Bone marrow (tissue), 2 donors: Measurements from ENCODE around the gene GCK.
"Not testable (repeated sequence)": the region's sequence is repeated elsewhere in the genome, so short reads cannot be mapped to it uniquely, and the experiment has no call there.

Experiments
- DNase-seq, 2 donors: peaks; one replicate each; lab custom pipeline; 2025; lab: John Stamatoyannopoulos, UW

The GCK gene

GRCh38 chr7:44141221-44141850 lies 47.9 kb downstream of the GCK start, which contains the start of gene MYL7:
Gene MYL7, minus strand, starts transcription at chr7:44141332. Its CDS starts 27 bp downstream, at chr7:44141305.
- DNase-seq, result no peak

GRCh38 chr7:44140341-44140740 lies 48.9 kb downstream of the GCK start:
- DNase-seq, result no peak

- no peak for DNase-seq
Observed at GRCh38 chr7:44139311-44140010, 49.8 kb downstream of the GCK start.

- no peak for DNase-seq
Observed at GRCh38 chr7:44138698-44139097, 50.5 kb downstream of the GCK start.

- DNase-seq, result no peak
Observed at GRCh38 chr7:44136731-44137130, 52.5 kb downstream of the GCK start.

- no peak for DNase-seq
Observed at GRCh38 chr7:44134943-44135628, 54.2 kb downstream of the GCK start.

- DNase-seq, result no peak
Observed at GRCh38 chr7:44133295-44133694, 55.9 kb downstream of the GCK start.

- no peak for DNase-seq
Observed at GRCh38 chr7:44132039-44132438, 57.2 kb downstream of the GCK start.

- DNase-seq, result no peak
Observed at GRCh38 chr7:44131173-44132029, 57.8 kb downstream of the GCK start.

- no peak for DNase-seq
Observed at GRCh38 chr7:44128721-44129582, 60.3 kb downstream of the GCK start.

GRCh38 chr7:44127161-44127560 lies 62.1 kb downstream of the GCK start:
- DNase-seq, result no peak

- not testable (repeated sequence) for DNase-seq
Observed at GRCh38 chr7:44126574-44126973, 62.7 kb downstream of the GCK start.

- no peak for DNase-seq
Observed at GRCh38 chr7:44124822-44125202, 64.4 kb downstream of the GCK start.

- DNase-seq, result peak; percentile 86 to 97
Observed at GRCh38 chr7:44123190-44124003, 65.8 kb downstream of the GCK start, which contains the start of gene POLD2. Gene POLD2, minus strand, starts transcription at chr7:44123548. Its CDS starts 1,495 bp downstream, at chr7:44122053.

- no peak for DNase-seq
Observed at GRCh38 chr7:44122529-44122928, 66.7 kb downstream of the GCK start.

- DNase-seq, result no peak
Observed at GRCh38 chr7:44121761-44122420, 67.3 kb downstream of the GCK start.

GRCh38 chr7:44120395-44120794 lies 68.8 kb downstream of the GCK start:
- no peak for DNase-seq

GRCh38 chr7:44119829-44120380 lies 69.3 kb downstream of the GCK start:
- DNase-seq, result no peak

GRCh38 chr7:44117801-44118429 lies 71.3 kb downstream of the GCK start:
- DNase-seq, result no peak
